Calu3 (cell line): ENCODE data around the gene GBX2. TPM values are rescaled to one million over a fixed set of nuclear protein-coding genes. Genes with fewer than 3 reads are reported as not detected.
A peak's percentile ranks its signal among the peaks of the same experiment; 100 is the strongest.

ENCODE experiments used
- Bru-seq: library from RNA; stranded (reverse); fragments of 400-500 nt; gene quantifications from one replicate; lab custom pipeline; 2021; lab: Mats Ljungman, UMichigan
- BruChase-seq, 2 experiments: library from RNA; stranded (reverse); fragments of 400-500 nt; gene quantifications; one replicate each; lab custom pipeline; 2021; lab: Mats Ljungman, UMichigan
- BruUV-seq: library from RNA; stranded (reverse); fragments of 400-500 nt; replicated peaks from 2 replicates; lab custom pipeline; 2021; lab: Mats Ljungman, UMichigan
- CTCF ChIA-PET: fragments of 300-600 bp; sonication (Branson Sonifier 250); formaldehyde crosslinking; loops from one replicate; lab custom pipeline; 2022; ENCODE audit warnings: antibody characterized with exemption; lab: Charles Lee
- DNase-seq: peaks from one replicate; pipeline ENCODE4 v3.0.0; 2022
- H3K27ac Mint-ChIP-seq: one replicate; pipeline ENCODE4 v1.8.0; 2022; ENCODE audit warnings: mixed read lengths; ENCODE audit not compliant: unreplicated experiment
- H3K27me3 Mint-ChIP-seq: one replicate; pipeline ENCODE4 v1.8.0; 2022; ENCODE audit warnings: mixed read lengths; ENCODE audit not compliant: unreplicated experiment
- H3K36me3 Mint-ChIP-seq: one replicate; pipeline ENCODE4 v1.8.0; 2022; ENCODE audit warnings: mild to moderate bottlenecking, moderate library complexity, mixed read lengths; ENCODE audit not compliant: insufficient read depth, unreplicated experiment
- H3K4me1 Mint-ChIP-seq: one replicate; pipeline ENCODE4 v1.8.0; 2022; ENCODE audit warnings: mild to moderate bottlenecking, low read depth, mixed read lengths; ENCODE audit not compliant: unreplicated experiment
- H3K4me3 Mint-ChIP-seq: one replicate; pipeline ENCODE4 v1.8.0; 2022; ENCODE audit warnings: mild to moderate bottlenecking, low read depth, moderate library complexity, mixed read lengths; ENCODE audit not compliant: unreplicated experiment
- H3K9me3 Mint-ChIP-seq: one replicate; pipeline ENCODE4 v1.8.0; 2022; ENCODE audit warnings: low read depth, mixed read lengths; ENCODE audit not compliant: unreplicated experiment
- CTCF ChIP-seq: fragments of 200-600 bp; IDR thresholded peaks from one replicate; pipeline ENCODE4 v1.8.0; 2022; ENCODE audit warnings: antibody characterized with exemption; ENCODE audit not compliant: unreplicated experiment
- intact Hi-C: fragments of 100-400 bp; cut with micrococcal nuclease; formaldehyde crosslinking; loops from one replicate; pipeline ENCODE4 v1.10.0; 2022; ENCODE audit not compliant: unreplicated experiment
- long read RNA-seq: library from polyadenylated mRNA; stranded (forward); transcript quantifications from one replicate; pipeline ENCODE4 v2.0.0, GENCODE V29; 2022
- total RNA-seq: library from RNA; stranded (reverse); gene quantifications from 2 replicates; pipeline ENCODE4 v1.2.3, GENCODE V29; 2022

The GBX2 gene
- total RNA-seq (2.2 and 2.4 TPM in 2 replicates), Bru-seq, nascent RNA (percentile 34 among the genes with signal in this experiment), BruChase-seq, experiment 1, labeled RNA remaining after a 6-hour chase (percentile 33 among the genes with signal in this experiment), BruChase-seq, experiment 2, labeled RNA remaining after a 2-hour chase (percentile 51 among the genes with signal in this experiment)
- long read RNA-seq, partial matches to known transcripts = 1 of 4 reads
- long read RNA-seq, other reads (novel, unspliced or antisense) = 0 of 4 reads

GRCh38 chr2:236168110-236169080, at the start of gene GBX2:
Gene GBX2, minus strand, starts transcription at chr2:236168386. Its CDS starts 415 bp downstream, at chr2:236167971.
- no TSS peak for BruUV-seq
- TF ChIP-seq CTCF = no peak
- intact Hi-C loops = no loop called here
- DNase-seq = peak; percentile 80
- Mint-ChIP-seq H3K27ac (no peak within 1 kb of the TSS), H3K9me3 (no peaks in the 10 kb centered on the region), H3K27me3 (no peaks in the 10 kb centered on the region), H3K36me3 (peaks cover 32% of the 10 kb centered on the region), H3K4me1 (no peaks in the 10 kb centered on the region), H3K4me3 (peak within 1 kb of the TSS; percentile 93)
- CTCF ChIA-PET = no interaction called here

- no peaks in the 10 kb centered on the region for H3K27me3 Mint-ChIP-seq
- TF ChIP-seq CTCF = no peak
Observed at GRCh38 chr2:236217926-236218325, 49.7 kb upstream of the GBX2 start.

GRCh38 chr2:236216711-236217110, 48.5 kb upstream of the GBX2 start:
- no TSS peak for BruUV-seq
- Mint-ChIP-seq H3K27ac (no peak overlapping the region), H3K36me3 (peaks cover 5% of the 10 kb centered on the region), H3K4me3 (no peak overlapping the region), H3K4me1 (peaks cover 14% of the 10 kb centered on the region), H3K27me3 (no peaks in the 10 kb centered on the region), H3K9me3 (no peaks in the 10 kb centered on the region)
- DNase-seq = no peak
- no peak for TF ChIP-seq CTCF
- intact Hi-C loops = no loop called here
- CTCF ChIA-PET = interaction anchor here (0.6 to 1.3 kb wide), 2 partner anchors 9 to 24 kb away, joined by 3 read pairs; no protein-coding TSS in a partner anchor

More at GRCh38 chr2:236217926-236218325, 49.7 kb upstream of the GBX2 start:
- intact Hi-C loops = no loop called here
- H3K36me3 Mint-ChIP-seq = peaks cover 5% of the 10 kb centered on the region
- CTCF ChIA-PET = interaction anchor here (0.6 kb wide), 1 partner anchor 46 kb away, joined by 3 read pairs; no protein-coding TSS in a partner anchor
- H3K4me3 Mint-ChIP-seq = no peak overlapping the region
- no peaks in the 10 kb centered on the region for H3K9me3 Mint-ChIP-seq
- BruUV-seq = no TSS peak
- no peak for DNase-seq
- no peak overlapping the region for H3K27ac Mint-ChIP-seq
- peaks cover 14% of the 10 kb centered on the region for H3K4me1 Mint-ChIP-seq

- no peak for DNase-seq
- Mint-ChIP-seq H3K4me3 (no peak overlapping the region), H3K36me3 (peaks cover 5% of the 10 kb centered on the region), H3K27me3 (no peaks in the 10 kb centered on the region), H3K9me3 (no peaks in the 10 kb centered on the region), H3K27ac (no peak overlapping the region), H3K4me1 (peaks cover 14% of the 10 kb centered on the region)
- CTCF ChIA-PET = interaction anchor here (1.3 kb wide), 1 partner anchor 25 kb away, joined by 3 read pairs; no protein-coding TSS in a partner anchor
- BruUV-seq = no TSS peak
- TF ChIP-seq CTCF = no peak
- intact Hi-C loops = no loop called here
Observed at GRCh38 chr2:236215761-236216333, 47.7 kb upstream of the GBX2 start.
